Osteocyte (in vitro differentiated cells): ENCODE results near the gene OSBPL5. TPM values are rescaled to one million over a fixed set of nuclear protein-coding genes. Genes with fewer than 3 reads are reported as not detected.

Source experiments
- DNase-seq: peaks from one replicate; pipeline ENCODE4 v3.0.0; 2021; ENCODE audit warnings: mixed read lengths; ENCODE audit not compliant: unreplicated experiment; ENCODE audit errors: extremely low spot score
- H3K27ac Mint-ChIP-seq: one replicate; pipeline ENCODE4 v1.8.0; 2021; ENCODE audit warnings: mild to moderate bottlenecking, mixed read lengths; ENCODE audit not compliant: unreplicated experiment
- H3K27me3 Mint-ChIP-seq: one replicate; pipeline ENCODE4 v1.8.0; 2021; ENCODE audit warnings: mixed read lengths; ENCODE audit not compliant: unreplicated experiment
- H3K36me3 Mint-ChIP-seq: one replicate; pipeline ENCODE4 v1.8.0; 2021; ENCODE audit warnings: mixed read lengths; ENCODE audit not compliant: unreplicated experiment
- H3K4me1 Mint-ChIP-seq: one replicate; pipeline ENCODE4 v1.8.0; 2021; ENCODE audit warnings: mixed read lengths; ENCODE audit not compliant: unreplicated experiment
- H3K4me3 Mint-ChIP-seq: one replicate; pipeline ENCODE4 v1.8.0; 2021; ENCODE audit warnings: mild to moderate bottlenecking, moderate library complexity, mixed read lengths; ENCODE audit not compliant: unreplicated experiment
- H3K9me3 Mint-ChIP-seq: one replicate; pipeline ENCODE4 v1.8.0; 2021; ENCODE audit warnings: mixed read lengths; ENCODE audit not compliant: unreplicated experiment
- total RNA-seq: library from RNA; stranded (reverse); gene quantifications from 2 replicates; pipeline ENCODE4 v1.2.1, GENCODE V29; 2021
- TF ChIP-seq, protein P1 (sequence below): fragments of 200-600 bp; sonication (generic); IDR thresholded peaks from 2 replicates; pipeline ENCODE4 v1.5.0; 2021; ENCODE audit warnings: antibody characterized with exemption, mild to moderate bottlenecking, moderate library complexity

The OSBPL5 gene
- total RNA-seq, 1 donor from 2014 or later: 47.9 TPM

DNA sequence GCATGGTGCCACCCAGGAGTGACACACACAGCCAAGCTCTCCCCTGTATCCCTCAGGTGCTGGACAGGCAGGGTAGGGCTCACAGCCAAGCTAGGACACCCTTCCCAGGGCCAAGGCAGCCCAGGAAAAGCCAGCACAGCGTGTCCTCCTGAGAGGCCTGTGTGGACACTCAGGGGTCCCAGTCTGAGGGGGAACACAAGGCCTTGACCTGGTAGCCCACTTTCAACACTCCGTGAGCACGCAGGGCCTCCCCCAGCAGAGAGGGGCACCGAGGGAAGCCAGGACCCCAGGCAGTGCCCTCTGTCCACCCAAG lies 24.9 kb downstream of the OSBPL5 start:
- H3K9me3 Mint-ChIP-seq: no peaks in the 10 kb centered on the region
- H3K27me3 Mint-ChIP-seq: no peaks in the 10 kb centered on the region
- TF ChIP-seq, protein P1, sequence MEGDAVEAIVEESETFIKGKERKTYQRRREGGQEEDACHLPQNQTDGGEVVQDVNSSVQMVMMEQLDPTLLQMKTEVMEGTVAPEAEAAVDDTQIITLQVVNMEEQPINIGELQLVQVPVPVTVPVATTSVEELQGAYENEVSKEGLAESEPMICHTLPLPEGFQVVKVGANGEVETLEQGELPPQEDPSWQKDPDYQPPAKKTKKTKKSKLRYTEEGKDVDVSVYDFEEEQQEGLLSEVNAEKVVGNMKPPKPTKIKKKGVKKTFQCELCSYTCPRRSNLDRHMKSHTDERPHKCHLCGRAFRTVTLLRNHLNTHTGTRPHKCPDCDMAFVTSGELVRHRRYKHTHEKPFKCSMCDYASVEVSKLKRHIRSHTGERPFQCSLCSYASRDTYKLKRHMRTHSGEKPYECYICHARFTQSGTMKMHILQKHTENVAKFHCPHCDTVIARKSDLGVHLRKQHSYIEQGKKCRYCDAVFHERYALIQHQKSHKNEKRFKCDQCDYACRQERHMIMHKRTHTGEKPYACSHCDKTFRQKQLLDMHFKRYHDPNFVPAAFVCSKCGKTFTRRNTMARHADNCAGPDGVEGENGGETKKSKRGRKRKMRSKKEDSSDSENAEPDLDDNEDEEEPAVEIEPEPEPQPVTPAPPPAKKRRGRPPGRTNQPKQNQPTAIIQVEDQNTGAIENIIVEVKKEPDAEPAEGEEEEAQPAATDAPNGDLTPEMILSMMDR: no peak
- H3K4me3 Mint-ChIP-seq: no peak overlapping the region
- no peak overlapping the region for H3K27ac Mint-ChIP-seq
- H3K4me1 Mint-ChIP-seq: peaks cover 12% of the 10 kb centered on the region
- H3K36me3 Mint-ChIP-seq: no peaks in the 10 kb centered on the region
- no peak for DNase-seq

DNA sequence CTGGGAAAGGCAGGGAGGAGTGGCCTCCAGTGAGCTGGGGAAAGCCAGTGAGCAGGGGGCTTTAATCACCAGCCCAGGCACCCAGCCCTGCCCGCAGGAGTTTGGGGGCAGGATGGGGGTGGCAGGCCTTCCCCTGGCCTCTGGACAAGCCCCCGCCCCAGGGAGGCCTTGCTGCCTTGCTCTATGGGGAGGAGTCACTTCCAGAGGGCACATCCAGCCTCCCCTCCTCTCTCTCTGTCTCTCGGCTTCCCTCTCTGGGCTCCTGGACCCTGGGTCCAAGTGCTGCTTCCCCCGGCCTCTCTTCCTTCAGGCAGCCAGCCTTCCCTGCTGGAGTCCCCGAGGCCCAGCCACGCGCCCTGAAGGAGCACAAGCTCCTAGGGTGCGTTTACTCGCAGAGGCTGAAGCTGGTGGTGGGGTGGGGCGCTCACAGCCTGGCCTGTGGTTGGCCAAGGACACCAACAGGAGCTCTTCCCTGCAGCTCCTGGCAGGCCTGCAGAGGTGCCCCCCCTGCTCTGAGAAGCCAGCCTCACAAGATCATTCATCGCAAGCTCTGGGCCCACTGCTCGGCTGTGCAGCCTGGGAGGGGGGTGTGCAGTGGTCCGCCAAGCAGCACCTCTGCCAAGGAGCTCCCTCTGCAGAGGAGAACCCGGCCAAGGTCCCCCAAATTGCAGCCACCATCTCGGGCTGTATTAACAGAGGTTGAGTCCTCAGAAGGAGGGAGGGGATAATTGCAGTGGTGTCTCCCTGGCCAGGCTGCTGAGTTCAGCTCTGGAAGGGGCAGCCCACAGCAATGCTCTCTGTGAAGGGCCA lies 25.4 kb downstream of the OSBPL5 start:
- TF ChIP-seq, protein P1: no peak
- Mint-ChIP-seq H3K9me3 (no peaks in the 10 kb centered on the region), H3K27me3 (no peaks in the 10 kb centered on the region), H3K27ac (no peak overlapping the region), H3K4me1 (peaks cover 10% of the 10 kb centered on the region), H3K4me3 (no peak overlapping the region), H3K36me3 (no peaks in the 10 kb centered on the region)
- DNase-seq: no peak

DNA sequence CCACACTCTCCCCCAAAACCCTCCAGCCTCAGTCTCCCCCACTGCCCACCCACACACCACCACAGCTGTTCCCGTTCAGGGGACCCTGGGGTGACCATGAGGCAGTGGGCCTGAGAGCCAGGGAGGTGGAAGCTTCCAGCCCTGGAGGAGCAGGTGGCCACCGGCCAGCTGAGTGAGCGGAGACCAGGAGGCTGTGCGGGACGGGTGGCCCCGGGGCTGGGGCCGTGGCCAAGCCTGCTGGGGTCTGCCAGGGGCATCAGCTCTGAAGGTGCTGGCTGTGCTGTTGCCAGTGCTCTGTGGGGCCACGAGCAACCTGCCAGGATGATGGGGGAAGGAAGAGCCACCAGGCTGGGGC lies 26.0 kb downstream of the OSBPL5 start:
- Mint-ChIP-seq H3K27ac (no peak overlapping the region), H3K4me1 (peaks cover 10% of the 10 kb centered on the region), H3K27me3 (no peaks in the 10 kb centered on the region), H3K9me3 (no peaks in the 10 kb centered on the region), H3K4me3 (no peak overlapping the region), H3K36me3 (no peaks in the 10 kb centered on the region)
- TF ChIP-seq, protein P1: no peak
- no peak for DNase-seq

DNA sequence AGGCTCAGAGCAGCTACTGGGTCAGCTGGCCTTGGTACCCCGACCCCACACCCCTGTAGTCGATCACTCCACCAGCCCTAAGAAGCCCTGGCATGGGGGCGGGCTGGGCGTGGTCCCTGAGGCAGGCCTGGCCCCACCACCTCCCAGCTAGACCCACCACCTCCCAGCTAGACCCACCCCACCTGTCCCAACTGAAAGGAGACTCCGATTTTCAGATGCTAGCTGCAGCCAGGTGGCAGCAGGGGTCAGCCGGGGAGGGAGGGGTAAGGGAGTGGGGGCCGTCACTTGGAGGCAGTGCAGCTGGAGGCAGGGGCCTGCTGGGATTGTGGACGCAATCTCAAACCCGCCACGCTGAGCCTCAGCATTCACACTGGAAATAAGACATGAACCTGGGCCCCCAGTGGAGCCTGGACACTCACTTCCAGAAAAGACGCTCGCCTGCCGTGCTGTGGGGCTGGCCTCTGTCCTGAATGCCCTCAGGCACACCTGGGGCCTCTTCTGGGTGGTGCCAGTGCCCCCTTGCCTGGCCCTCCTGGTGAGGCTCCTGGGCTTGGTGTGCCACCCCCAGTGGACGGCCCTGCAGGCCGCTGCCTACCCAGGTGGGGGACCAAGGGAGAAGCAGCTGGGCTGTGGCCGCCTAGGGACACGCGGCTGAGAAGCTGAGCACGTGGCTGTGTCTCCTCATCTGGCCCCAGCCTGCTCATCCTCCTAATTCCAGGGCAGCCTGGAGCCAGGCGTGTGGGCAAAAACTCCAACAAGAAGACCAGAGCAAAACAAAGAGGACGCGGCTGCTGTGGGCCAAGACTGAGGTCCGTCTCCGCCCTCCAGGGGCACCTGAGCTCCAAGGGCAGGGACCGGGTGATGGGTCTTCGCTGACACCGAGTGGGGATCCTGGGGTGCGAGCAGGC lies 26.7 kb downstream of the OSBPL5 start:
- no peak for DNase-seq
- TF ChIP-seq, protein P1: no peak
- Mint-ChIP-seq H3K4me3 (no peak overlapping the region), H3K4me1 (peaks cover 10% of the 10 kb centered on the region), H3K27ac (no peak overlapping the region), H3K9me3 (no peaks in the 10 kb centered on the region), H3K27me3 (no peaks in the 10 kb centered on the region), H3K36me3 (no peaks in the 10 kb centered on the region)
